NOMO-1 treated with dmso at 0.1 percent for 144 hours (cell line): ENCODE results near the gene PSEN1.

Experiments used
- DNase-seq: peaks from one replicate; lab custom pipeline; 2025; ENCODE audit not compliant: unreplicated experiment; lab: John Stamatoyannopoulos, UW

Gene PSEN1

GRCh38 chr14:73269729-73270531, 133.6 kb downstream of the PSEN1 start:
- DNase-seq, result no peak

GRCh38 chr14:73272393-73272792, 136.1 kb downstream of the PSEN1 start:
- no peak for DNase-seq
